ENCODE measurements around the gene METTL23. TPM values are rescaled to one million over a fixed set of nuclear protein-coding genes. Genes with fewer than 3 reads are reported as not detected.
"Not testable (repeated sequence)": the region's sequence is repeated elsewhere in the genome, so short reads cannot be mapped to it uniquely, and the experiment has no call there.

METTL23 gene
- total RNA-seq, 2 donors from 2014 or later: 39.5 to 47.9 TPM

GRCh38 chr17:76737082-76737675, 10.5 kb downstream of the METTL23 start, which contains the start of gene SRSF2:
Gene SRSF2 (minus strand): TSS chr17:76737331. CDS start chr17:76737160, 171 bp downstream.
- Histone ChIP-seq H3K36me3 (no peaks in the 10 kb centered on the region), H3K27me3 (replicated peaks; ENCODE audit: insufficient read depth) (no peaks in the 10 kb centered on the region), H3K9me3 (no peaks in the 10 kb centered on the region), H3K4me1 (replicated peaks) (peaks cover 10% of the 10 kb centered on the region), H3K27ac (peak within 1 kb of the TSS; percentile 100), H3K4me3 (peak within 1 kb of the TSS; percentile 99)
- TF ChIP-seq CTCF (IDR thresholded peaks at IDR 0.05): no peak
- peak; percentile 100 for TF ChIP-seq POLR2A (IDR thresholded peaks at IDR 0.05)
- peak; percentile 97 for TF ChIP-seq POLR2AphosphoS5 (IDR thresholded peaks at IDR 0.05)
- intact Hi-C loops (cut with DNase I): no loop called here
- WGBS: under 1% methylated on average over 59 of the region's 60 CpGs
- DNase-seq (ENCODE audit: low spot score): peak; percentile 97

- Histone ChIP-seq H3K9me3 (no peaks in the 10 kb centered on the region), H3K27me3 (replicated peaks; ENCODE audit: insufficient read depth) (no peaks in the 10 kb centered on the region), H3K36me3 (no peaks in the 10 kb centered on the region), H3K4me3 (peak within 1 kb of the TSS; percentile 99), H3K27ac (peak within 1 kb of the TSS; percentile 100), H3K4me1 (replicated peaks) (peaks cover 10% of the 10 kb centered on the region)
- DNase-seq (ENCODE audit: low spot score): peak; percentile 88
- peak in 1 of 4 experiments; percentile 35 for TF ChIP-seq CTCF (IDR thresholded peaks at IDR 0.05)
- peak; percentile 54 for TF ChIP-seq POLR2A (IDR thresholded peaks at IDR 0.05)
- TF ChIP-seq POLR2AphosphoS5 (IDR thresholded peaks at IDR 0.05): no peak
- WGBS: under 1% methylated on average over 47 of the region's 57 CpGs
- intact Hi-C loops (cut with DNase I): no loop called here
Measured at GRCh38 chr17:76737676-76738467, 11.2 kb downstream of the METTL23 start, which contains the start of gene MFSD11. Gene MFSD11 (plus strand): TSS chr17:76738119. CDS start chr17:76738353, 234 bp downstream.

GRCh38 chr17:76738468-76738850, 11.8 kb downstream of the METTL23 start:
- TF ChIP-seq POLR2A (IDR thresholded peaks at IDR 0.05) (no peak), CTCF (IDR thresholded peaks at IDR 0.05) (no peak), POLR2AphosphoS5 (IDR thresholded peaks at IDR 0.05) (no peak)
- no peak for DNase-seq (ENCODE audit: low spot score)
- no peaks in the 10 kb centered on the region for H3K27me3 ChIP-seq (replicated peaks; ENCODE audit: insufficient read depth)
- no peaks in the 10 kb centered on the region for H3K36me3 ChIP-seq
- peak overlapping the region; percentile 100 for H3K27ac ChIP-seq
- no peaks in the 10 kb centered on the region for H3K9me3 ChIP-seq
- H3K4me1 ChIP-seq (replicated peaks): peaks cover 10% of the 10 kb centered on the region
- under 1% methylated on average over 7 of the region's 7 CpGs for WGBS
- intact Hi-C loops (cut with DNase I): no loop called here
- peak overlapping the region; percentile 99 for H3K4me3 ChIP-seq

GRCh38 chr17:76739568-76740115, 13.0 kb downstream of the METTL23 start:
- H3K9me3 ChIP-seq: not testable (repeated sequence)
- 93% methylated on average over 17 of the region's 17 CpGs for WGBS

GRCh38 chr17:76740329-76741118, 13.9 kb downstream of the METTL23 start:
- no peaks in the 10 kb centered on the region for H3K36me3 ChIP-seq
- H3K4me1 ChIP-seq (replicated peaks): peaks cover 4% of the 10 kb centered on the region
- H3K4me3 ChIP-seq: no peak overlapping the region
- H3K9me3 ChIP-seq: no peaks in the 10 kb centered on the region
- no peak for DNase-seq (ENCODE audit: low spot score)
- intact Hi-C loops (cut with DNase I): no loop called here
- no peaks in the 10 kb centered on the region for H3K27me3 ChIP-seq (replicated peaks; ENCODE audit: insufficient read depth)
- WGBS: 56% methylated on average over 5 of the region's 5 CpGs
- H3K27ac ChIP-seq: no peak overlapping the region
- TF ChIP-seq POLR2AphosphoS5 (IDR thresholded peaks at IDR 0.05) (no peak), CTCF (IDR thresholded peaks at IDR 0.05) (no peak), POLR2A (IDR thresholded peaks at IDR 0.05) (no peak)

More at GRCh38 chr17:76739568-76740115, 13.0 kb downstream of the METTL23 start:
- H3K27ac ChIP-seq; intact Hi-C loops (cut with DNase I); H3K36me3 ChIP-seq; H3K4me1 ChIP-seq (replicated peaks); DNase-seq (ENCODE audit: low spot score); H3K4me3 ChIP-seq; H3K27me3 ChIP-seq (replicated peaks; ENCODE audit: insufficient read depth): not testable (repeated sequence)
